ENCODE measurements around the gene ARSB. TPM values are rescaled to one million over a fixed set of nuclear protein-coding genes. Genes with fewer than 3 reads are reported as not detected.

The ARSB gene
- total RNA-seq, 2 experiments from 2014 or later = 19.2 to 21.0 TPM

GRCh38 chr5:78813906-78814530 is 171.1 kb downstream of the ARSB start:
- POLR2A ChIA-PET = no interaction called here
- CTCF ChIA-PET = no interaction called here

- POLR2A ChIA-PET = no interaction called here
- CTCF ChIA-PET = no interaction called here
These were observed 171.8 kb downstream of the ARSB start for GRCh38 chr5:78813286-78813685.

- POLR2A ChIA-PET = no interaction called here
- CTCF ChIA-PET = no interaction called here
These were observed 173.2 kb downstream of the ARSB start for GRCh38 chr5:78811866-78812265.

- CTCF ChIA-PET = no interaction called here
- POLR2A ChIA-PET = no interaction called here
These were observed 173.8 kb downstream of the ARSB start for GRCh38 chr5:78811121-78811817.

- CTCF ChIA-PET = no interaction called here
- POLR2A ChIA-PET = no interaction called here
These were observed 174.8 kb downstream of the ARSB start for GRCh38 chr5:78810098-78810920.

GRCh38 chr5:78809444-78809843 is 175.7 kb downstream of the ARSB start:
- ChIA-PET CTCF (no interaction called here), POLR2A (no interaction called here)

GRCh38 chr5:78808818-78809217 is 176.3 kb downstream of the ARSB start:
- CTCF ChIA-PET = no interaction called here
- POLR2A ChIA-PET = no interaction called here

- CTCF ChIA-PET = no interaction called here
These were observed 176.7 kb downstream of the ARSB start for GRCh38 chr5:78808380-78808779.

GRCh38 chr5:78806544-78806943 is 178.6 kb downstream of the ARSB start:
- ChIA-PET CTCF (no interaction called here), POLR2A (no interaction called here)

More at GRCh38 chr5:78808380-78808779, 176.7 kb downstream of the ARSB start:
- POLR2A ChIA-PET = no interaction called here

GRCh38 chr5:78805474-78806124 is 179.5 kb downstream of the ARSB start:
- ChIA-PET CTCF (no interaction called here), POLR2A (no interaction called here)

- CTCF ChIA-PET = no interaction called here
- POLR2A ChIA-PET = no interaction called here
These were observed 180.1 kb downstream of the ARSB start for GRCh38 chr5:78804995-78805394.

- ChIA-PET CTCF (no interaction called here), POLR2A (no interaction called here)
These were observed 181.2 kb downstream of the ARSB start for GRCh38 chr5:78803941-78804340.

GRCh38 chr5:78803353-78803752 is 181.8 kb downstream of the ARSB start:
- ChIA-PET POLR2A (no interaction called here), CTCF (no interaction called here)

- CTCF ChIA-PET = interaction anchor here (0.6 kb wide), 1 partner anchor 112 kb away, joined by 3 read pairs; no protein-coding TSS in a partner anchor
- POLR2A ChIA-PET = no interaction called here
These were observed 183.7 kb downstream of the ARSB start for GRCh38 chr5:78801413-78801812.

- POLR2A ChIA-PET = no interaction called here
- CTCF ChIA-PET = no interaction called here
These were observed 185.7 kb downstream of the ARSB start for GRCh38 chr5:78799266-78800017.

GRCh38 chr5:78798673-78799029 is 186.5 kb downstream of the ARSB start:
- ChIA-PET CTCF (no interaction called here), POLR2A (no interaction called here)

- ChIA-PET CTCF (no interaction called here), POLR2A (no interaction called here)
These were observed 187.0 kb downstream of the ARSB start for GRCh38 chr5:78797936-78798672.

- POLR2A ChIA-PET = no interaction called here
- CTCF ChIA-PET = no interaction called here
These were observed 189.4 kb downstream of the ARSB start for GRCh38 chr5:78795757-78796156.

GRCh38 chr5:78794693-78795215 is 190.4 kb downstream of the ARSB start:
- POLR2A ChIA-PET = no interaction called here
- CTCF ChIA-PET = no interaction called here
